Mammary epithelial cell (primary cell): Measurements from ENCODE around the gene NHS.

ENCODE experiments used
- EZH2 ChIP-seq: IDR thresholded peaks from 2 replicates; pipeline ENCODE4 v1.6.1; 2012; ENCODE audit warnings: low read length, inconsistent platforms, borderline replicate concordance
- TF ChIP-seq, protein P1 (sequence below), 2 donors: IDR thresholded peaks in 1 of 2; conservative IDR thresholded peaks in 1 of 2; 2 replicates each; pipeline ENCODE4 v1.5.1; 2011 to 2012; ENCODE audit warnings: inconsistent platforms in 2 of 2, low read length in 2 of 2, mild to moderate bottlenecking in 2 of 2, control low read depth in 1 of 2, low read depth in 1 of 2; ENCODE audit not compliant: insufficient read depth in 1 of 2; ENCODE audit errors: extremely low read depth in 1 of 2

- TF ChIP-seq, protein P1, sequence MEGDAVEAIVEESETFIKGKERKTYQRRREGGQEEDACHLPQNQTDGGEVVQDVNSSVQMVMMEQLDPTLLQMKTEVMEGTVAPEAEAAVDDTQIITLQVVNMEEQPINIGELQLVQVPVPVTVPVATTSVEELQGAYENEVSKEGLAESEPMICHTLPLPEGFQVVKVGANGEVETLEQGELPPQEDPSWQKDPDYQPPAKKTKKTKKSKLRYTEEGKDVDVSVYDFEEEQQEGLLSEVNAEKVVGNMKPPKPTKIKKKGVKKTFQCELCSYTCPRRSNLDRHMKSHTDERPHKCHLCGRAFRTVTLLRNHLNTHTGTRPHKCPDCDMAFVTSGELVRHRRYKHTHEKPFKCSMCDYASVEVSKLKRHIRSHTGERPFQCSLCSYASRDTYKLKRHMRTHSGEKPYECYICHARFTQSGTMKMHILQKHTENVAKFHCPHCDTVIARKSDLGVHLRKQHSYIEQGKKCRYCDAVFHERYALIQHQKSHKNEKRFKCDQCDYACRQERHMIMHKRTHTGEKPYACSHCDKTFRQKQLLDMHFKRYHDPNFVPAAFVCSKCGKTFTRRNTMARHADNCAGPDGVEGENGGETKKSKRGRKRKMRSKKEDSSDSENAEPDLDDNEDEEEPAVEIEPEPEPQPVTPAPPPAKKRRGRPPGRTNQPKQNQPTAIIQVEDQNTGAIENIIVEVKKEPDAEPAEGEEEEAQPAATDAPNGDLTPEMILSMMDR (conservative IDR thresholded peaks at IDR 0.05 in 1 of 2, IDR thresholded peaks at IDR 0.05 in 1 of 2; ENCODE audit: extremely low read depth in 1 of 2, insufficient read depth in 1 of 2, low read depth in 1 of 2, low read length in 2 of 2) = no peak
- no peak for TF ChIP-seq EZH2
Observed at GRCh38 chrX:17737986-17738713, 363.1 kb downstream of the NHS start.
